ENCODE data around the gene OTOR. TPM values are rescaled to one million over a fixed set of nuclear protein-coding genes. Genes with fewer than 3 reads are reported as not detected.

OTOR gene
- total RNA-seq, 6 experiments from 2014 or later = not detected

- DNase-seq = no peak
- Mint-ChIP-seq H3K4me3 (no peak overlapping the region), H3K9me3 (peaks cover 11% of the 10 kb centered on the region; the same call in 1 of the 2 replicates), H3K27me3 (ENCODE audit: insufficient read depth) (no peaks in the 10 kb centered on the region), H3K4me1 (ENCODE audit: low read depth) (no peaks in the 10 kb centered on the region), H3K36me3 (ENCODE audit: low read depth) (no peaks in the 10 kb centered on the region; the same call in 1 of the 2 replicates), H3K27ac (no peak overlapping the region)
- TF ChIP-seq, protein P1, sequence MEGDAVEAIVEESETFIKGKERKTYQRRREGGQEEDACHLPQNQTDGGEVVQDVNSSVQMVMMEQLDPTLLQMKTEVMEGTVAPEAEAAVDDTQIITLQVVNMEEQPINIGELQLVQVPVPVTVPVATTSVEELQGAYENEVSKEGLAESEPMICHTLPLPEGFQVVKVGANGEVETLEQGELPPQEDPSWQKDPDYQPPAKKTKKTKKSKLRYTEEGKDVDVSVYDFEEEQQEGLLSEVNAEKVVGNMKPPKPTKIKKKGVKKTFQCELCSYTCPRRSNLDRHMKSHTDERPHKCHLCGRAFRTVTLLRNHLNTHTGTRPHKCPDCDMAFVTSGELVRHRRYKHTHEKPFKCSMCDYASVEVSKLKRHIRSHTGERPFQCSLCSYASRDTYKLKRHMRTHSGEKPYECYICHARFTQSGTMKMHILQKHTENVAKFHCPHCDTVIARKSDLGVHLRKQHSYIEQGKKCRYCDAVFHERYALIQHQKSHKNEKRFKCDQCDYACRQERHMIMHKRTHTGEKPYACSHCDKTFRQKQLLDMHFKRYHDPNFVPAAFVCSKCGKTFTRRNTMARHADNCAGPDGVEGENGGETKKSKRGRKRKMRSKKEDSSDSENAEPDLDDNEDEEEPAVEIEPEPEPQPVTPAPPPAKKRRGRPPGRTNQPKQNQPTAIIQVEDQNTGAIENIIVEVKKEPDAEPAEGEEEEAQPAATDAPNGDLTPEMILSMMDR (IDR thresholded peaks at IDR 0.05) = no peak
Observed at GRCh38 chr20:16708602-16709001, 39.6 kb upstream of the OTOR start.

GRCh38 chr20:16709017-16709416 is 39.1 kb upstream of the OTOR start:
- Mint-ChIP-seq H3K9me3 (peaks cover 11% of the 10 kb centered on the region; the same call in 1 of the 2 replicates), H3K4me1 (ENCODE audit: low read depth) (no peaks in the 10 kb centered on the region), H3K27ac (no peak overlapping the region), H3K4me3 (no peak overlapping the region), H3K27me3 (ENCODE audit: insufficient read depth) (no peaks in the 10 kb centered on the region), H3K36me3 (ENCODE audit: low read depth) (no peaks in the 10 kb centered on the region; the same call in 1 of the 2 replicates)
- TF ChIP-seq, protein P1 (IDR thresholded peaks at IDR 0.05) = no peak
- DNase-seq = no peak

DNA sequence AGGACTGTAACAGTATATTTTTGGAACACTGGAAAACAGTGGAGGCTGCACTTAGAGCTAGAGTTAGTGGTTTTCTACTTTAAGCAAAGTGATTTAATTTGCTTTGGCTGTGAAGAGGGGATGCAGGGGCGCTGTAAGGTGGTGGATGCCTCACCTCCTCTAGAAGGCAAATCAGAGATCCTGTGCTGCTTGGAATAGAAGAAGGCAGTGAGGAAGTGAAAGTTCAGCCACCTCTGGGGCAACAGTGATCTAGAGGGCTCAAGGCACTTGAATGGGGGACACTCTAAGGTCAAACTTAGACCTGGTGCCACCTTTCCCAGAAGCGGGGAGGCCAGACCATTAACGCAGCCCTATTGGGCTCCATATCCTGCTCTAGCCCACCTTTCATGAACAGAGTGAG is 37.4 kb upstream of the OTOR start:
- no peaks in the 10 kb centered on the region for H3K36me3 Mint-ChIP-seq (ENCODE audit: low read depth)
- no peak overlapping the region for H3K4me3 Mint-ChIP-seq
- TF ChIP-seq, protein P1 (IDR thresholded peaks at IDR 0.05) = no peak
- H3K27me3 Mint-ChIP-seq (ENCODE audit: insufficient read depth) = peaks cover 2% of the 10 kb centered on the region; the same call in 1 of the 2 replicates
- no peak for DNase-seq
- H3K4me1 Mint-ChIP-seq (ENCODE audit: low read depth) = no peaks in the 10 kb centered on the region
- H3K27ac Mint-ChIP-seq = no peak overlapping the region
- H3K9me3 Mint-ChIP-seq = peaks cover 6% of the 10 kb centered on the region; the same call in 1 of the 2 replicates

DNA sequence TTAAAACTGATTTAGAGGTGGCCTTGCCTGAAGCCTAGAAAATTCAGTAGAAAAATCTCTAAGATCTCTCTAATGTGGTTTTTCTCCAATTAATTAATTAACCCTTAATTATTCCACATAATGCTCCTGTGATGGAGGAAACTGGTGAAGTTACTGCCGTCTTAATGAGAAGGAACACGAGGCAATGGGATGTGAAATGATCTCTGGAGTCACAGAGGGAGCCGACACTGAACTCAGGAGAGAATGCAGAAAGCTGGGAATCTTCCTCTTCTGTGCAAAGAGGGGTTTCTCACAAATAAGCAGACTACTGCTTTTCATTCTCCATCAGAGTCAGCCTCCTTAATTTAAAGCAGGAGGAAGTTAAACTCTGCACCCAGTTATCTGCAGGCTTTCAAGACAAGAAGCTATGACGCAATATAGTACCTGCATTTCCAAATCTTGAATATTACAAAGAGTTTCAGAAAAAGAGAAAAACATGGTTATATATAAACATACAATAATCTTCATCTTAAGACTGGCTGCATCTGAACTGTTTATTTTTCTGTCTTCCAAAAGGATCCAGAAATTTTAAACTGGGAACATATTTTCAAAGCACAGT is 36.4 kb upstream of the OTOR start:
- TF ChIP-seq, protein P1 (IDR thresholded peaks at IDR 0.05) = no peak
- Mint-ChIP-seq H3K27me3 (ENCODE audit: insufficient read depth) (peaks cover 2% of the 10 kb centered on the region; the same call in 1 of the 2 replicates), H3K4me3 (no peak overlapping the region), H3K27ac (no peak overlapping the region), H3K9me3 (peaks cover 3% of the 10 kb centered on the region; the same call in 1 of the 2 replicates), H3K36me3 (ENCODE audit: low read depth) (no peaks in the 10 kb centered on the region), H3K4me1 (ENCODE audit: low read depth) (no peaks in the 10 kb centered on the region)
- no peak for DNase-seq

DNA sequence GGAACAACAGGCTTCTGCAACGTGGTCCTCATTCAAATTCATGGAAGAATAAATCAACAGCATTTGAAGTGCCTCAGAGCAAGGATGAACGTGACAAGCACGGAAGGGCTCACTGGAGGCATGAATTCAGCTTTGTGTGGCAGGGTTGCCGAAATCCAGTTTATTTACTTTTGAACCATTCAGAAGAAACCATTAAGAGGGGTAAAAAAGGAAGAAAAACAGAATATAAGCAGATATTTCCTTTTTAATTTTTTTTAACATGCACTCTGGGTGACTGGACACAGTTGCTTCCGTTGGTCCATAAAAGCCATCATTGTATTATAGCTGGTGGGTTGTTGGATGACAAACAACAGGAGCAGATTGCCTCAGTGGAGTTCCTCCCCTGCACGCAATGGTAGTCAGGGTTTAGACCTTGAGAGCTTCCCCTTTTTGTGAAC is 35.6 kb upstream of the OTOR start:
- TF ChIP-seq, protein P1 (IDR thresholded peaks at IDR 0.05) = no peak
- H3K4me3 Mint-ChIP-seq = no peak overlapping the region
- H3K9me3 Mint-ChIP-seq = no peaks in the 10 kb centered on the region
- H3K27me3 Mint-ChIP-seq (ENCODE audit: insufficient read depth) = peaks cover 2% of the 10 kb centered on the region; the same call in 1 of the 2 replicates
- no peaks in the 10 kb centered on the region for H3K4me1 Mint-ChIP-seq (ENCODE audit: low read depth)
- no peak overlapping the region for H3K27ac Mint-ChIP-seq
- DNase-seq = no peak
- H3K36me3 Mint-ChIP-seq (ENCODE audit: low read depth) = no peaks in the 10 kb centered on the region

All from HFFc6 (cell line).